CD1c-positive myeloid dendritic cell (primary cell): ENCODE measurements around the gene SERPINA5.
A peak's percentile ranks its signal among the peaks of the same experiment; 100 is the strongest.
"Not testable (repeated sequence)": the region's sequence is repeated elsewhere in the genome, so short reads cannot be mapped to it uniquely, and the experiment has no call there.

Source experiments
- DNase-seq: peaks from one replicate; pipeline ENCODE4 v3.0.0-alpha.2; 2016; ENCODE audit errors: extremely low spot score

Gene SERPINA5

DNA sequence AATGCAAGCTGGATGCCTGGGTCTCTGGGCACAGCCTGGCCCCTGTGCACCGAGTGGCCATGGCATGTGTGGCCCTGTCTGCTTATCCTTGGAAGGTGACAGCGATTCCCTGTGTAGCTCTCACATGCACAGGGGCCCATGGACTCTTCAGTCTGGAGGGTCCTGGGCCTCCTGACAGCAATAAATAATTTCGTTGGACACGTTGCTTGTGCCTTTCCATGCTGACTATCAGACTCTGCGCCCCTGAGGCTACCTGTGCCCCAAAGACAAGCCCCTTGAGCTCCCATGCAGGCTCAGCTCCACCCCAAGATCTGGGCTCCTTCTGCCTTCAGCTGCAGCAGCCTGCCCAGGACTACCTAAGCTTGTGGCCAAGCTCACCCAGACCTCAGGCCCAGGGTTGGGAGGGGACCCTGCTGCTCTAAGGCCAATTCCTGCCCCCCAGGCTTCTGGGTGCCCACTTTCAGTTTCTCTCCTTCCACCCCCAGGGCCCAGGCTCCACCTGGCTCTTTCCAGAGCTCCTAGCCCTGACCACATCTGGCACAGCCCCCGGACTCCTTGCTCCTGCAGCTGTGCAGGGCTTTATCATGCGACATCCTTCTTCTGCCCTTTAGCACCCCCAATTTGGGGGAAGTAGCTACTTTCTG, 42.8 kb downstream of the SERPINA5 start:
- DNase-seq, result no peak

- DNase-seq, result no peak
Measured at GRCh38 chr14:94624537-94625352, 43.5 kb downstream of the SERPINA5 start.

GRCh38 chr14:94625353-94625635, 44.1 kb downstream of the SERPINA5 start:
- no peak for DNase-seq

DNA sequence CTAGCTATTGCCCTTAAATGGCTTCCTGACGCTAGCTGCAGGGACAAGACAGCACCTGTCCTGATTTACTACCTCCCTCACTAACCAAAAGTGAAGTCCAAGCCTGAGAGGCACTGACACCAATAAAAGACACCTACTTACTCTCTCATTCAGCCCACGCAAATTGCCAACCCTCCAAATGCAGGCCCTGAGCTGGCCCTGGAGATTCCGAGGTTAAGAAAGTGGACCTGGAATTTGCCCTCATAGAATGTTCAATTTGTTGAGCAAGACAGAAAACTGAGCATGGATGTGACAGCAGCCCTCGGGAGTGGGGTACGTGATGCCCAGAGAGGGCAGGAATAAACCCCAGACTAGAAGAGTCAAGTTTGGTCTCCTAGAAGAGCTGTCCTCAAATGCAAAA, 47.4 kb downstream of the SERPINA5 start:
- no peak for DNase-seq

- no peak for DNase-seq
Measured at GRCh38 chr14:94630396-94630795, 49.2 kb downstream of the SERPINA5 start.

DNA sequence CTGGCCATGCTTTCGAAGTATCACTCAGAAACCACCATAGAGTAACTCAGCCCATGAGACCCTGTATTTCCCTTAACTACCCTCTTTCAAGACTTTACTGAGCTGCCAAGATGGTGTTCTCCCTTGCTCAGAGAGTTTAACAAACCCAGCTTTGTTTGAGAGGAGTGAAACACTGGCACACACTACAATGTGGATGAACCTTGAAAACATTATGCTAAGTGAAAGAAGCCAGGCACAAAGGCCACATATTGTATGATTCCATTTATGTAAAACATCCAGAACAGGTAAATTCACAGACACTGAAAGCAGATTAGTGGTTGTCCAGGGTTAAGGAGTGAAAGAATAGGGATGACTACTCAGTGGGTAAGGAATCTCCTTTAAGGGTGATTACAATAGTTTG, 49.8 kb downstream of the SERPINA5 start:
- DNase-seq, result no peak

DNA sequence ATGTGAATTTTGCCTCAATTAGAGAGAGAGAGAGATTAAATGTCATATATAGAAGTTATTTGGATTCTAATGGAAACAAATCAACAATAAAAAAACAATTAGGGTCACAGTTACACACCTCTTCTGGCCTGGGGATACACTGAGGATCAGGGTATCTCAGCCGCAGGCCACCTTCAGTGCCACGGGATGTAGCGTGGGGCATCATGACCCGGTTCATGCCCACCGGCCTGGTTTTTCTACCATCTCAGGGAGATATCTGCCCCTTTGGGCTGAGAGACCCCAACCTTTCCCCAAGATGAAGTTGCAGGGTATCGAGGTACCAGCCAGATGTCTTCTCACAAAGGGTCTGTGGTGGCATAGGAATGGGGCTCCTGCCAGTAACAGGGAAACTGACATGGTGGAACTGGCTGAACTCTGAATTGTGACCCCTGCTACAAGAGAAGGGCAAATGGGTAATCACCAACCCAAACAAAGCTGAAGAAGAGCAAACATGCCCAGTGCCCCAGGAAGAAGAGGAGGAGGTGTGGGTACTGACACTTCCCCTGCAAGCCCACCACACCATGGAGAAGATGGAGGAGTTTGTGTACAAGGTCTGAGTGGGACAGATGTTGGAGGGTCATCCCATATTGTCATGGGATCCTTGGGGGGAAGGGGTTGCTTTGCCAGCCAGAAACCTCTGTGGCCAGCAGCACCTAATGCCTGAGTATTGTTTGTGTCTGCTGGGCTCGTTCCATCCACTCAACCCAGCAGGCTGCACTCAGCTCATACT, 50.5 kb downstream of the SERPINA5 start:
- DNase-seq, result no peak

GRCh38 chr14:94632305-94632590, 51.0 kb downstream of the SERPINA5 start:
- no peak for DNase-seq

GRCh38 chr14:94633121-94633520, 51.9 kb downstream of the SERPINA5 start:
- no peak for DNase-seq

DNA sequence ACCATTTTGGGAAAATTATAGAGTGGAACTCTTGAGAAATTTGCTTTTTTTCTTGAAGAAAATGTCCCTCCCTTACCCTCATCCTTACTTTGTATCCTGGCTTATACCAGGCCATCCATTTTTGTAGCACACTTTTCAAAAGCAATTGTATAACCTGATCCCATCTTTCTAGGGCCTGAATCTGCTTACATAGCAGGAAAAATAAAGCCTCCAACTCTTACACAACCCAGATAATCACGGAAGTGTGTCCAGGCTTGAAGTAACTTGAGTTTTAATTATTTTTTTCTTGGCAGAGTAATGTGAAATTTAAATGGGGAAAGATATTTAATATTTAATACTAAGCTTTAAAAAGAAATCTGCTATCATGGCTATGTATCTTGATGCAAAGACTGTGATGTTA, 53.9 kb downstream of the SERPINA5 start:
- no peak for DNase-seq

GRCh38 chr14:94636744-94637412, 55.7 kb downstream of the SERPINA5 start:
- peak; percentile 32 for DNase-seq

GRCh38 chr14:94637814-94638213, 56.6 kb downstream of the SERPINA5 start:
- DNase-seq, result not testable (repeated sequence)

DNA sequence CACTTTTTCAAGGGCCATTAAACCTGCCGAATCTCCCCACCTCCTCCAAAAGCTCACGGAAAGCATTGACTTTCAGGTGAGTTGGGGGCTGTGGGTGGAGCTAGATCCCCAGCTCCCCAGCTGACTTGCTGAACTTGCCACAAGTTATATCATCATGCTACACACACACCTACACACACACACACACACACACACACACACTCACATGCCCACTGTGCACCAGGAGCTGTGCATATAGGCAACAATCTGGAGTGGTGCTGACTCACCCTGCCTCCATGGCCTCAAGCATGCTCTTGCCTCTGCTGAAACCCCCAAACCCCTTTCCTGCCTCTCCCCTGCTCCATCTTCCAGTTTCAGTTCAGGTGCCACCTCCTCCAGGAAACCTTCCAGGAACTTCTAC, 57.1 kb downstream of the SERPINA5 start:
- no peak for DNase-seq

DNA sequence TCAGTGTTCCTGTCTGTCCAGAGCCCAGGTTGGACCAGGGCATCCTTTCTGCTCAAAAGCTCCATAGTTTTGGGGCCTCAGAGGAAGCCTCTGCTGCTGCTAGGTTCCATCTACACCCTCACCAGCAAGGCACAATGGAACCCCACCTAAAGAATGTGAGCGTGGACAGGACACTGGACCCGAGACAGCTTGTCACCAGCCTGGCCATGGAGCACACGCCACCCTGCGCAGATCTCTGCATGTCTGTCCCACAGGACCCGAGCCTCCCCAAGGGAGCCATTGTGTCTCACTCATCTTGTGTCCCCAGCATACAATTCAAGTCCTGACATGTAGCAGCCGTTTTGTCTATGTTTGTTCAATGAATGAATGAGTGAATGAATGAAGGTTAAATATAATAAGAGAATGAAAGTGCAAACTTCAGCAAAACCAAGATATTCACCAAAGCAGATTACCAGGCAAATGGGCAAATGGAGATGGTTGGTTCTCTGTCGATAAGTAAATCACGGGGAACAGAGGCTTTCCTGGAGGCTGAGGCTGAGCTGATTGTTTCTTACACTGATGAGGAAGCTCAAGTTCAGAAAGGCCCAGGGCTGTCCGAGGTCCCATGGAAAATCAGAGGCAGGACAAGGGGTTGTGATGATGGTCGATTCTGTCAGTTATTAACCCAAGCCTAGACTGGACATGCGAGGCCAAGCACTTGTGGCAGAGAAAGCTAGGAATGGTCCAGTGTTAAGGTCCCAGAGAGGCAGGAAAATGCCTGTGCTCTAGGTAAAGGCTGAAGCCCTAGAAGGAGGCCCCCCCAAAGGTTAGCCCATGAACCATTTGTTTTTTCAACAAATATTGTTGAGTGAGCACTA, 58.0 kb downstream of the SERPINA5 start:
- DNase-seq, result no peak

- no peak for DNase-seq
Measured at GRCh38 chr14:94640721-94641631, 59.8 kb downstream of the SERPINA5 start.

DNA sequence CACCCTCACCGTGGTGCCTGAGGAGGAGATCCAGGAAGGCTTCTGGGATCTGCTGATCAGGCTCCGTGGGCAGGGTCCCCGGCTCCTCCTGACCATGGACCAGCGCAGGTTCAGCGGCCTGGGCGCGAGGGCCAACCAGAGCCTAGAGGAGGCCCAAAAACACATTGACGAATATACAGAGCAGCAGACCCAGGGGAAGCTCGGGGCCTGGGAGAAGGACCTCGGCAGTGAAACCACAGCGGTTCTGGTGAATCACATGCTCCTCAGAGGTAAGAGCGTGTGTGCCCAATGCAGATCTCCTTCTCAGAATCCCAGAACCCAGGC, 60.4 kb downstream of the SERPINA5 start:
- no peak for DNase-seq
